Body of pancreas (tissue), 4 donors: Measurements from ENCODE around the gene PGD. TPM values are rescaled to one million over a fixed set of nuclear protein-coding genes. Genes with fewer than 3 reads are reported as not detected.
A peak's percentile ranks its signal among the peaks of the same experiment; 100 is the strongest.

Experiments used
- ATAC-seq: fragments of 150-250 bp; one replicate; pipeline ENCODE4 v1.9.1; 2016
- DNase-seq, 4 donors: peaks; one replicate each; pipeline ENCODE4 v3.0.0-alpha.2; 2019
- H3K27ac ChIP-seq, 4 donors: fragments of 200-600 bp; sonication (generic); 1 replicate in 3 of 4; 2 replicates in 1 of 4; pipeline versions ENCODE4 v1.5.1 to v1.6.1; 2016 to 2019; ENCODE audit warnings: mild to moderate bottlenecking in 1 of 4, mixed read lengths in 1 of 4, moderate library complexity in 1 of 4
- H3K27me3 ChIP-seq, 2 donors: fragments of 200-600 bp; sonication (generic); one replicate each; pipeline ENCODE4 v1.6.0; 2016; ENCODE audit warnings: mild to moderate bottlenecking in 1 of 2
- H3K36me3 ChIP-seq, 2 donors: fragments of 200-600 bp; sonication (generic); replicated peaks in 1 of 2; 2 replicates each; pipeline ENCODE4 v1.5.1; 2016; ENCODE audit warnings: low read depth in 2 of 2; ENCODE audit not compliant: insufficient read depth in 1 of 2
- H3K4me1 ChIP-seq: fragments of 200-600 bp; sonication (generic); one replicate; pipeline ENCODE4 v1.6.0; 2016
- H3K4me3 ChIP-seq, 2 donors: fragments of 200-600 bp; sonication (generic); 1 replicate in 1 of 2; 2 replicates in 1 of 2; pipeline ENCODE4 v1.5.1; 2016 to 2019
- H3K9me3 ChIP-seq, 3 donors: fragments of 200-600 bp; sonication (generic); 1 replicate in 2 of 3; 2 replicates in 1 of 3; pipeline ENCODE4 v1.5.1; 2016
- CTCF ChIP-seq, 7 experiments: fragments of 450-650 bp in 4 of 7; fragments of 200-600 bp in 3 of 7; sonication (generic) in 3 of 7; IDR thresholded peaks; one replicate each; pipeline ENCODE4 v1.5.1; 2016 to 2019; ENCODE audit warnings: antibody characterized with exemption in 7 of 7
- POLR2A ChIP-seq, 3 donors: fragments of 450-650 bp; IDR thresholded peaks; one replicate each; pipeline ENCODE4 v1.6.1; 2016; ENCODE audit warnings: antibody characterized with exemption in 3 of 3, mild to moderate bottlenecking in 2 of 3
- WGBS, 2 donors: methylation state at CpG; one replicate each; pipeline ENCODE4 v1.1.5; 2017; 5-methylcytosine and 5-hydroxymethylcytosine counted together
- intact Hi-C: fragments of 100-400 bp; cut with DNase I; formaldehyde crosslinking; loops from one replicate; pipeline ENCODE4 v1.15.1; 2023
- total RNA-seq, 2 donors: library from RNA; depleted of rRNA; stranded (reverse); fragments of >200 nt; gene quantifications; one replicate each; pipeline ENCODE4 v1.1.0, GENCODE V29; 2016

PGD gene
- total RNA-seq, 2 donors from 2014 or later = 46.7 to 61.3 TPM

DNA sequence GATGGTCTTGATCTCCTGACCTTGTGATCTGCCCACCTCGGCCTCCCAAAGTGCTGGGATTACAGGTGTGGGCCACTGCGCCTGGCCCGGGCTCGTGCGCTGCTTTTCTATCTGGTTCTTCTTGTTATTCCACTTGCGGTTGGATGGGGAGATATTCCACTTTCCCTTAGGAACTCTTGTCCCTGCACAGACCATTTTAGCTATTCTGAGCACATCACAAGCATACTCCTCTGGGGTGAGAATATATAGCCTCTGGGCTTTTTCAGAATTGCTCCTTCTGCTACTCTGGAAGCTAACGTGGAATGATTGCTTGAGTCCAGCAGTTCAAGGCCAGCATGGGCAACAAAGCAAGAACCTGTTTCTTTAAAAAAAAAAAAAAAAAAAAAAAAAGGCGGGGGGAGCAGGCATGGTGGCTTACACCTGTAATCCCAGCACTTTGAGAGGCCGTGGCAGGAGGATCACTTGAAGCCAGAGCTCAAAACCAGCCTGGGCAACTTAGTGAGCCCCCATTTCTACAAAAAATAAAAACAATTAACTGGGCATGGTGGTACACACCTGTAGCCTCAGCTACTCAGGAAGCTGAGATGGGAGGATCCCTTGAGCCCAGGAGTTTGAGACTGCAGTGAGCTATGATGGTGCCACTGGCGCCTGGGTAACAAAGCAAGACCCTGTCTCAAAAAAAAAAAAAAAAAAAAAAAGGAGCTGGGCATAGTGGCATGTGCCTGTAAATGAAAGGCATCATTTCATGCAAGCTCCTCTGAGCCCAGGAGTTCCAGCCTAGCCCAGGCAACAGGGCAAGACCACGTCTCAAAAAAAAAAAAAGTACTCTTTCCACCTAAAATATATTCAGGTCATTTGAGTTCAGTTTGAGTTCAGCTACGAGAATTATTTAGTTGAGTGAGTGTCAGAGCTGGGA lies 11.8 kb upstream of the PGD start:
- peak overlapping the region in 2 of 4 donors; percentile 62 to 64 for H3K27ac ChIP-seq
- intact Hi-C loops = no loop called here
- peaks cover 21% of the 10 kb centered on the region for H3K4me1 ChIP-seq
- TF ChIP-seq POLR2A (IDR thresholded peaks at IDR 0.05) (no peak), CTCF (IDR thresholded peaks at IDR 0.05) (no peak)
- H3K4me3 ChIP-seq = no peak overlapping the region
- no peak for DNase-seq
- H3K36me3 ChIP-seq = no peaks in the 10 kb centered on the region
- WGBS, 2 donors = 77 to 83% methylated on average over 11 to 12 of the region's 12 CpGs
- H3K9me3 ChIP-seq = no peaks in the 10 kb centered on the region
- no peaks in the 10 kb centered on the region for H3K27me3 ChIP-seq
- ATAC-seq = no peak

DNA sequence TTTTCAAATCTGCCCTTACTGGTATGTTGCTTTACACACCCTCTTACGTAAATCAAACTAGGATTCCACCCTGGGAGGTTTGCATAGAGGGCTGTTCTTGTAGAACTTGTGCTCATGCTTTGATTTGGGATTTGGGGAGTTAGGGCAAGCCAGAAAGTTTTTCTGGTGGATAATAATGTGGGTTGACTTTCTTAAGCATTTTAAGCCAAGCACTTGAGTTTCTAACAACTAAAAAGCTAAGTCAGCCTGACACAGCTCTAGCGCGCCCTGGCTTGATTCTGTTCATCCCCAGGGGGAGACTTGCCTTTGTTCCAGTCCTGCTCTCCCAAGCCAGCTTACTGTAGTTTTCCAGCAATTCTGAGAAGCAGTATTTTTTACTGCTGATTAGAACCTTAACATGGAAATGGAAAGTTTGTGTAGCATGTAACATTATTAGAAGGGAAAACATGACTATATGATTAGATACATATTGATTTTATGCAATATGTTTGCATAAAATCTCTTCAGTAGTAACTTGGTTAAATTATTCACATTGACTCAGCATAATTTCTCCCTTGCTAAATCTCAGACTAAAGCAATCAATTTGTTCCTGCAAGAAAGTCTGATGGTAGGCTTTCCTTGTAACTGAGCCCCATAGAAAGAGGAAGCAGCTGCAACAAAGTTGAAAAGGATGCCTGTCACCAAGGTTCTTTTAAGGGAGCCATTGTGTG lies 11.0 kb upstream of the PGD start:
- Histone ChIP-seq H3K9me3 (no peaks in the 10 kb centered on the region), H3K4me3 (no peak overlapping the region), H3K36me3 (no peaks in the 10 kb centered on the region), H3K27ac (peak overlapping the region in 2 of 4 donors; percentile 62 to 64), H3K4me1 (peaks cover 21% of the 10 kb centered on the region), H3K27me3 (no peaks in the 10 kb centered on the region)
- TF ChIP-seq CTCF (IDR thresholded peaks at IDR 0.05) (no peak), POLR2A (IDR thresholded peaks at IDR 0.05) (no peak)
- intact Hi-C loops = no loop called here
- ATAC-seq (peak; percentile 64), DNase-seq (peak in 3 of 4 donors; percentile 13 to 24 (median 20))
- 39 to 48% methylated on average over 3 of the region's 3 CpGs for WGBS, 2 donors

- intact Hi-C loops = no loop called here
- H3K4me1 ChIP-seq = peaks cover 21% of the 10 kb centered on the region
- no peak overlapping the region for H3K4me3 ChIP-seq
- H3K27me3 ChIP-seq = no peaks in the 10 kb centered on the region
- 60 to 91% methylated on average over 3 of the region's 3 CpGs for WGBS, 2 donors
- H3K27ac ChIP-seq = peak overlapping the region in 2 of 4 donors; percentile 62 to 64
- TF ChIP-seq POLR2A (IDR thresholded peaks at IDR 0.05) = no peak
- no peak for TF ChIP-seq CTCF (IDR thresholded peaks at IDR 0.05)
- DNase-seq = no peak
- H3K9me3 ChIP-seq = no peaks in the 10 kb centered on the region
- ATAC-seq = no peak
- no peaks in the 10 kb centered on the region for H3K36me3 ChIP-seq
These were observed 10.5 kb upstream of the PGD start for GRCh38 chr1:10388387-10388715.

DNA sequence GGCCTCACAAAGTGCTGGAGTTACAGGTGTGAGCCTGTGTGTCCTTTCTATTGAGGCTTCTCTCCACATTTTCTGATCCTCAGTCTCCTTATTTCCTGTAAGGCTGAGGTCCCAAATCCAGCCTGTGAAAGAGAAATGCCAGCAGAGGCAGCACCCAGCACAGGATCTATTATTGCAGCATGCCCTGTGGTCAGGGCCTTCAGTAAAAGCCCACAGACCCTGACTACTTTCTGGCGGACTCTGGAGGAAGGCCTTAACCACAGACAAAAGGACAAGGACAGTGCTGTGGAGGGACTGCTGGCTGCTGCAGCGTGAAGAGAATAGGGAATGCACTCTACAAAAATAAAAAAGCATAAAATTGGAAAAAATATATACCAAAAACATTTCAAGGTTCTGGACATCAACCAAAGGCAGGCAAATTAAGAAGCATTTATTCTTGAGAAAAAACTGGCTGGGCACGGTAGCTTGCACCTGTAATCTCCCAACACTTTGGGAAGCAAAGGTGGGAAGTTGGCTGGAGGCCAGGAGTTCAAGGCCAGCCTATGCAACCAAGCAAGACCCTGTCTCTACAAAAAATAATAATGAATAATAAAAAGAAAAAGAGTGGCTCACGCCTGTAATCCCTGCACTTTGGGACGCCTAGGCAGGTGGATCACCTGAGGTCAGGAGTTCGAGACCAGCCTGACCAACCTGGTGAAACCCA lies 9.4 kb upstream of the PGD start:
- Histone ChIP-seq H3K27ac (no peak overlapping the region), H3K36me3 (no peaks in the 10 kb centered on the region), H3K4me1 (peaks cover 21% of the 10 kb centered on the region), H3K4me3 (no peak overlapping the region), H3K9me3 (no peaks in the 10 kb centered on the region), H3K27me3 (no peaks in the 10 kb centered on the region)
- 82 to 86% methylated on average over 6 of the region's 6 CpGs for WGBS, 2 donors
- no peak for TF ChIP-seq POLR2A (IDR thresholded peaks at IDR 0.05)
- no peak for TF ChIP-seq CTCF (IDR thresholded peaks at IDR 0.05)
- intact Hi-C loops = no loop called here
- ATAC-seq = no peak
- DNase-seq = peak in 2 of 4 donors; percentile 15 to 19
